ENCODE data around the gene SH2D3A.

SH2D3A gene

GRCh38 chr19:6735181-6735911 is 31.9 kb downstream of the SH2D3A start:
- Histone ChIP-seq H3K36me3 (replicated peaks) (peaks cover 9% of the 10 kb centered on the region), H3K4me3 (ENCODE audit: low read depth, low read length) (no peak overlapping the region), H3K27me3 (replicated peaks) (no peaks in the 10 kb centered on the region), H3K27ac (no peak overlapping the region)
- DNase-seq: no peak
- no peak for TF ChIP-seq CTCF (IDR thresholded peaks at IDR 0.05; ENCODE audit: low read depth, low read length, missing control alignments)
- in situ Hi-C loops (cut with HindIII; ENCODE audit: low pct_ligation_motif_present, low sequenced_read_pairs): no loop called here

- in situ Hi-C loops (cut with HindIII; ENCODE audit: low pct_ligation_motif_present, low sequenced_read_pairs): no loop called here
- no peak overlapping the region for H3K27ac ChIP-seq
- no peak for DNase-seq
- TF ChIP-seq CTCF (IDR thresholded peaks at IDR 0.05; ENCODE audit: low read depth, low read length, missing control alignments): no peak
- no peaks in the 10 kb centered on the region for H3K27me3 ChIP-seq (replicated peaks)
- no peak overlapping the region for H3K4me3 ChIP-seq (ENCODE audit: low read depth, low read length)
- peaks cover 9% of the 10 kb centered on the region for H3K36me3 ChIP-seq (replicated peaks)
These were observed 33.0 kb downstream of the SH2D3A start for GRCh38 chr19:6734096-6734696.

- H3K27ac ChIP-seq: no peak overlapping the region
- H3K27me3 ChIP-seq (replicated peaks): no peaks in the 10 kb centered on the region
- peak; percentile 29 for TF ChIP-seq CTCF (IDR thresholded peaks at IDR 0.05; ENCODE audit: low read depth, low read length, missing control alignments)
- DNase-seq: no peak
- in situ Hi-C loops (cut with HindIII; ENCODE audit: low pct_ligation_motif_present, low sequenced_read_pairs): no loop called here
- no peak overlapping the region for H3K4me3 ChIP-seq (ENCODE audit: low read depth, low read length)
- peaks cover 9% of the 10 kb centered on the region for H3K36me3 ChIP-seq (replicated peaks)
These were observed 33.7 kb downstream of the SH2D3A start for GRCh38 chr19:6733338-6734095.

GRCh38 chr19:6732803-6733337 is 34.4 kb downstream of the SH2D3A start:
- H3K4me3 ChIP-seq (ENCODE audit: low read depth, low read length): no peak overlapping the region
- in situ Hi-C loops (cut with HindIII; ENCODE audit: low pct_ligation_motif_present, low sequenced_read_pairs): no loop called here
- TF ChIP-seq CTCF (IDR thresholded peaks at IDR 0.05; ENCODE audit: low read depth, low read length, missing control alignments): no peak
- H3K27ac ChIP-seq: no peak overlapping the region
- H3K36me3 ChIP-seq (replicated peaks): peaks cover 9% of the 10 kb centered on the region
- H3K27me3 ChIP-seq (replicated peaks): no peaks in the 10 kb centered on the region
- DNase-seq: no peak

- Histone ChIP-seq H3K27me3 (replicated peaks) (no peaks in the 10 kb centered on the region), H3K36me3 (replicated peaks) (peaks cover 9% of the 10 kb centered on the region), H3K4me3 (ENCODE audit: low read depth, low read length) (no peak overlapping the region), H3K27ac (no peak overlapping the region)
- no peak for DNase-seq
- TF ChIP-seq CTCF (IDR thresholded peaks at IDR 0.05; ENCODE audit: low read depth, low read length, missing control alignments): no peak
- in situ Hi-C loops (cut with HindIII; ENCODE audit: low pct_ligation_motif_present, low sequenced_read_pairs): no loop called here
These were observed 35.4 kb downstream of the SH2D3A start for GRCh38 chr19:6731822-6732221.
